ENCODE results near the gene FREM1.

DNA sequence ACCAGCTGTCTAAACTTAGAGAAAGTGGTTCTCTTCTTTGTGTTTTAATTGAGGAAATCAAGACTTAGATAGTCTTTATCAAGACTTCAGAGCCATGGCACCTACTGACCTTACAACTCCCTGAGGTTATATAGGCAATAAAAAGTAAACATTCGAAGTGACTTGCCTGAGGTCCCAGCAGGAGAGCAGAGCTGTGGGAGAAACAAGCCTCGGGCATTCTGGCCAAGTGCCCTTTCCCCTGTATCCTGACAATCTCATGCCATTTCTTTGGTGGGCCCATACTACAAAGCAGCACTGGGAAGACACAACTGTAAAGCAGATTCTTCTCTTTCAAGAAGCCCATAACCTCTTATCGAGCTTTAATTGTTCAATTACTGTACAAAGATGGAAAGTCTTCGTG lies 23.1 kb downstream of the FREM1 start:
- TF ChIP-seq, protein P1, sequence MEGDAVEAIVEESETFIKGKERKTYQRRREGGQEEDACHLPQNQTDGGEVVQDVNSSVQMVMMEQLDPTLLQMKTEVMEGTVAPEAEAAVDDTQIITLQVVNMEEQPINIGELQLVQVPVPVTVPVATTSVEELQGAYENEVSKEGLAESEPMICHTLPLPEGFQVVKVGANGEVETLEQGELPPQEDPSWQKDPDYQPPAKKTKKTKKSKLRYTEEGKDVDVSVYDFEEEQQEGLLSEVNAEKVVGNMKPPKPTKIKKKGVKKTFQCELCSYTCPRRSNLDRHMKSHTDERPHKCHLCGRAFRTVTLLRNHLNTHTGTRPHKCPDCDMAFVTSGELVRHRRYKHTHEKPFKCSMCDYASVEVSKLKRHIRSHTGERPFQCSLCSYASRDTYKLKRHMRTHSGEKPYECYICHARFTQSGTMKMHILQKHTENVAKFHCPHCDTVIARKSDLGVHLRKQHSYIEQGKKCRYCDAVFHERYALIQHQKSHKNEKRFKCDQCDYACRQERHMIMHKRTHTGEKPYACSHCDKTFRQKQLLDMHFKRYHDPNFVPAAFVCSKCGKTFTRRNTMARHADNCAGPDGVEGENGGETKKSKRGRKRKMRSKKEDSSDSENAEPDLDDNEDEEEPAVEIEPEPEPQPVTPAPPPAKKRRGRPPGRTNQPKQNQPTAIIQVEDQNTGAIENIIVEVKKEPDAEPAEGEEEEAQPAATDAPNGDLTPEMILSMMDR (IDR thresholded peaks at IDR 0.05) = no peak
- TF ChIP-seq POLR2A (IDR thresholded peaks at IDR 0.05) = no peak
